Effector memory CD8-positive, alpha-beta T cell (primary cell): ENCODE data around the gene RNASET2.

ENCODE experiments used
- ATAC-seq: fragments of 150-1000 bp; cut with Tn5 transposase; replicated peaks from 2 replicates; pipeline ENCODE4 v1.10.0; 2021; ENCODE audit warnings: mild to moderate bottlenecking, moderate library complexity
- DNase-seq, 3 experiments: peaks; one replicate each; pipeline ENCODE4 v3.0.0; 2021
- H3K27ac Mint-ChIP-seq, 2 donors: one replicate each; pipeline ENCODE4 v1.8.0; 2022; ENCODE audit warnings: mild to moderate bottlenecking in 2 of 2, mixed read lengths in 2 of 2, moderate library complexity in 2 of 2
- H3K27me3 Mint-ChIP-seq, 2 donors: one replicate each; pipeline ENCODE4 v1.8.0; 2022; ENCODE audit warnings: mixed read lengths in 2 of 2
- H3K36me3 Mint-ChIP-seq: one replicate; pipeline ENCODE4 v1.8.0; 2022; ENCODE audit warnings: mild to moderate bottlenecking, moderate library complexity, mixed read lengths; ENCODE audit not compliant: insufficient read depth
- H3K4me1 Mint-ChIP-seq, 2 donors: one replicate each; pipeline ENCODE4 v1.8.0; 2022; ENCODE audit warnings: low read depth in 2 of 2, mixed read lengths in 2 of 2
- H3K4me3 Mint-ChIP-seq, 2 donors: one replicate each; pipeline ENCODE4 v1.8.0; 2022; ENCODE audit warnings: mild to moderate bottlenecking in 2 of 2, mixed read lengths in 2 of 2, moderate library complexity in 2 of 2
- H3K9me3 Mint-ChIP-seq, 2 donors: one replicate each; pipeline ENCODE4 v1.8.0; 2022; ENCODE audit warnings: mixed read lengths in 2 of 2
- total RNA-seq, 9 experiments: gene quantifications; one replicate each; lab custom pipeline; 2026; lab: John Stamatoyannopoulos, UW

The RNASET2 gene
- total RNA-seq: 13.6 to 106 (median 49.7) reads per million in 9 experiments

- DNase-seq (peak; percentile 100), ATAC-seq (peak; percentile 86)
- peak within 1 kb of the TSS; percentile 81 to 83 for H3K4me3 Mint-ChIP-seq
- H3K9me3 Mint-ChIP-seq: no peaks in the 10 kb centered on the region
- peaks cover 61 to 64% of the 10 kb centered on the region in 2 donors for H3K4me1 Mint-ChIP-seq
- peak within 1 kb of the TSS; percentile 93 to 94 for H3K27ac Mint-ChIP-seq
- H3K36me3 Mint-ChIP-seq: peaks cover 30% of the 10 kb centered on the region
- no peaks in the 10 kb centered on the region for H3K27me3 Mint-ChIP-seq
These were observed at the start of gene RNASET2 for GRCh38 chr6:166956444-166957086. RNASET2 (minus strand) TSS chr6:166956550; CDS start chr6:166956182, 368 bp downstream.

- no peak overlapping the region for H3K4me3 Mint-ChIP-seq
- no peaks in the 10 kb centered on the region for H3K27me3 Mint-ChIP-seq
- H3K4me1 Mint-ChIP-seq: peaks cover 13 to 22% of the 10 kb centered on the region in 2 donors
- no peaks in the 10 kb centered on the region for H3K9me3 Mint-ChIP-seq
- peaks cover 32% of the 10 kb centered on the region for H3K36me3 Mint-ChIP-seq
- H3K27ac Mint-ChIP-seq: peak overlapping the region in 1 of 2 donors; percentile 33
- DNase-seq (no peak), ATAC-seq (no peak)
These were observed 49.2 kb upstream of the RNASET2 start for GRCh38 chr6:167005350-167006159.

GRCh38 chr6:167000759-167001158, 44.4 kb upstream of the RNASET2 start:
- peak overlapping the region; percentile 38 to 88 for H3K4me3 Mint-ChIP-seq
- peaks cover 23 to 31% of the 10 kb centered on the region in 2 donors for H3K4me1 Mint-ChIP-seq
- H3K27me3 Mint-ChIP-seq: no peaks in the 10 kb centered on the region
- no peak for ATAC-seq
- H3K27ac Mint-ChIP-seq: peak overlapping the region; percentile 32 to 91
- H3K36me3 Mint-ChIP-seq: peaks cover 5% of the 10 kb centered on the region
- no peak for DNase-seq
- H3K9me3 Mint-ChIP-seq: no peaks in the 10 kb centered on the region

- DNase-seq (no peak), ATAC-seq (no peak)
- Mint-ChIP-seq H3K27me3 (no peaks in the 10 kb centered on the region), H3K36me3 (no peaks in the 10 kb centered on the region), H3K4me1 (peaks cover 23 to 29% of the 10 kb centered on the region in 2 donors), H3K4me3 (peak overlapping the region; percentile 83 to 88), H3K27ac (peak overlapping the region; percentile 72 to 91), H3K9me3 (no peaks in the 10 kb centered on the region)
These were observed 43.5 kb upstream of the RNASET2 start for GRCh38 chr6:166999884-167000253.

GRCh38 chr6:166999145-166999883, 43.0 kb upstream of the RNASET2 start, which contains the start of gene CEP43:
CEP43 (plus strand) TSS chr6:166999397; CDS start chr6:166999413, 16 bp downstream.
- Mint-ChIP-seq H3K4me3 (peak within 1 kb of the TSS; percentile 83 to 88), H3K27me3 (no peaks in the 10 kb centered on the region), H3K4me1 (peaks cover 23 to 29% of the 10 kb centered on the region in 2 donors), H3K9me3 (no peaks in the 10 kb centered on the region), H3K36me3 (no peaks in the 10 kb centered on the region), H3K27ac (peak within 1 kb of the TSS; percentile 72 to 91)
- ATAC-seq (peak; percentile 89), DNase-seq (peak; percentile 83 to 84 (median 84))

GRCh38 chr6:166998256-166999144, 42.1 kb upstream of the RNASET2 start:
- DNase-seq: peak in 1 of 3 experiments; percentile 4
- H3K27me3 Mint-ChIP-seq: no peaks in the 10 kb centered on the region
- peaks cover 23 to 29% of the 10 kb centered on the region in 2 donors for H3K4me1 Mint-ChIP-seq
- no peaks in the 10 kb centered on the region for H3K36me3 Mint-ChIP-seq
- no peaks in the 10 kb centered on the region for H3K9me3 Mint-ChIP-seq
- peak overlapping the region in 1 of 2 donors; percentile 72 for H3K27ac Mint-ChIP-seq
- H3K4me3 Mint-ChIP-seq: peak overlapping the region; percentile 83
- ATAC-seq: peak; percentile 1

- H3K36me3 Mint-ChIP-seq: no peaks in the 10 kb centered on the region
- DNase-seq (peak; percentile 18 to 27 (median 26)), ATAC-seq (peak; percentile 18)
- H3K4me3 Mint-ChIP-seq: peak overlapping the region; percentile 83
- peaks cover 23 to 29% of the 10 kb centered on the region in 2 donors for H3K4me1 Mint-ChIP-seq
- H3K27ac Mint-ChIP-seq: no peak overlapping the region
- H3K27me3 Mint-ChIP-seq: no peaks in the 10 kb centered on the region
- H3K9me3 Mint-ChIP-seq: no peaks in the 10 kb centered on the region
These were observed 41.5 kb upstream of the RNASET2 start for GRCh38 chr6:166997768-166998255.

DNA sequence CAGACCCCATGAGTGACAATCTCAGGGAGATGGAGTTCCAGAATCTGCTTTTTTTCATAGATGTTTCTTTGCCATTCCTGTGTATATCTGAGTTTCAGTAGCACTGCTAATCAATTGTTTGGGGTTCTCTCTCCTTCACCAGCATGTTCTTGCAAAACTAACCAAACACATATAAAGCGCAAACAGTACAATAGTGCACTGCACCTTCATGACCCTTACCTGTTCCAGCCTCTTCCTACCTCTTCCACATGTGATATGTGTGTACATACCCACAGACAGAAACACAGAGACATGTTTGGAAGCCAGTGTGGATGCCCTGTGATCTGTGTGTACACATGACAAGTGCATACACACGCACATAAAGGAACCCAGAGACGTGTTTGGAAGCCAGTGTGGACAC, 41.0 kb upstream of the RNASET2 start:
- H3K27me3 Mint-ChIP-seq: no peaks in the 10 kb centered on the region
- H3K27ac Mint-ChIP-seq: no peak overlapping the region
- H3K36me3 Mint-ChIP-seq: no peaks in the 10 kb centered on the region
- H3K9me3 Mint-ChIP-seq: no peaks in the 10 kb centered on the region
- ATAC-seq: no peak
- DNase-seq: no peak
- H3K4me1 Mint-ChIP-seq: peaks cover 23 to 29% of the 10 kb centered on the region in 2 donors
- H3K4me3 Mint-ChIP-seq: peak overlapping the region; percentile 83

- Mint-ChIP-seq H3K27me3 (no peaks in the 10 kb centered on the region), H3K9me3 (no peaks in the 10 kb centered on the region), H3K27ac (no peak overlapping the region), H3K4me1 (peaks cover 21 to 23% of the 10 kb centered on the region in 2 donors), H3K36me3 (no peaks in the 10 kb centered on the region), H3K4me3 (no peak overlapping the region)
- ATAC-seq (no peak), DNase-seq (no peak)
These were observed 40.1 kb upstream of the RNASET2 start for GRCh38 chr6:166996406-166996805.

DNA sequence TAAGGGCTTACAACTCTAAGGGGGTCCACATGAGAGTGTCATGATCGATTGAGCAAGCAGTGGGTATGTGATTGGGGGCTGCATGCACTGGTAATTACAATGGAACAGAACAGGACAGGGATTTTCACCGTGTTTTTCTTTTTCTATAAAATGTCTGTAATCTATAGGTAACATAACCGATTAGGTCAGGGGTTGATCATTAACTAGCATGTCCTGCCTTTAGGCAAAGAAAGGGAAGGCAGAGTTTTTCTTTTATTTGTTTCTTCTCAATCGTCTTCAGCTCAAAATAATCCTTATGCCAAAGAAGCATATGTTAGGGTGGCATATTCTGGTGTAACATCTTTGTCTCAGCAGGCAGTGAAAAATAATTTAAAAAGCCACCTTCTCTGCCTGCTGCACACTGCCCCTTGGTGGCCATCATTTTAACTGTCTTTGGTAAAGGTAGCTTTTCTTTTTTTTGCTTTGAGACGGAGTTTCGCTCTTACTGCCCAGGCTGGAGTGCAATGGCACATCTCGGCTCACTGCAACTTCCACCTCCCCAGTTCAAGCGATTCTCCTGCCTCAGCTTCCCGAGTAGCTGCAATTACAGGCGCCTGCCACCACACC, 33.2 kb upstream of the RNASET2 start:
- DNase-seq: peak; percentile 25 to 48 (median 39)
- Mint-ChIP-seq H3K36me3 (no peaks in the 10 kb centered on the region), H3K9me3 (no peaks in the 10 kb centered on the region), H3K4me3 (no peak overlapping the region), H3K27ac (peak overlapping the region in 1 of 2 donors; percentile 38), H3K4me1 (peaks cover 2 to 8% of the 10 kb centered on the region in 2 donors), H3K27me3 (no peaks in the 10 kb centered on the region)
- ATAC-seq: peak; percentile 91

GRCh38 chr6:166988674-166989201, 32.4 kb upstream of the RNASET2 start:
- ATAC-seq: no peak

DNA sequence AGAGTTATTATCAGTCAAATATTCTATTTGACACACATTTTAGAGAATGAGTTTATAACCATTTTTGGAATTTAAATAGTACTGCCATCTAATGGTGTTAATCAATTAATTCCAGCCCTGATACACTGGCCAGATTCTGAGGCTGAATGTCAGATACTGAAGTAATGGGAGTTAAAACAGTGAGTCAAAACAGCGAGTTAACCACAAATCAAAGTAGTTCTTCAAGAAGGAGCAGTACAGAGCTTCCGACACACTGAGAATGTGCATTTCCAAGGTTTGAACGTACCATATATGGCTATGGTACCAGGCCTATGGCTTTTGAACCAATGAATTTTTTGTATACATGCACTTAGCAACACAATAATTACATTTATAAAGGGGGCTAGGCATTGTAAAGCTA, 31.6 kb upstream of the RNASET2 start:
- H3K9me3 Mint-ChIP-seq: no peaks in the 10 kb centered on the region
- H3K27me3 Mint-ChIP-seq: no peaks in the 10 kb centered on the region
- no peak overlapping the region for H3K27ac Mint-ChIP-seq
- H3K4me3 Mint-ChIP-seq: no peak overlapping the region
- peaks cover 2 to 8% of the 10 kb centered on the region in 2 donors for H3K4me1 Mint-ChIP-seq
- ATAC-seq (no peak), DNase-seq (no peak)
- H3K36me3 Mint-ChIP-seq: no peaks in the 10 kb centered on the region

More at GRCh38 chr6:166988674-166989201, 32.4 kb upstream of the RNASET2 start:
- H3K27me3 Mint-ChIP-seq: no peaks in the 10 kb centered on the region
- DNase-seq: no peak
- no peak overlapping the region for H3K4me3 Mint-ChIP-seq
- peaks cover 2 to 8% of the 10 kb centered on the region in 2 donors for H3K4me1 Mint-ChIP-seq
- no peaks in the 10 kb centered on the region for H3K36me3 Mint-ChIP-seq
- H3K9me3 Mint-ChIP-seq: no peaks in the 10 kb centered on the region
- H3K27ac Mint-ChIP-seq: no peak overlapping the region
